ENCODE measurements around the gene KANSL1.

Gene KANSL1

DNA sequence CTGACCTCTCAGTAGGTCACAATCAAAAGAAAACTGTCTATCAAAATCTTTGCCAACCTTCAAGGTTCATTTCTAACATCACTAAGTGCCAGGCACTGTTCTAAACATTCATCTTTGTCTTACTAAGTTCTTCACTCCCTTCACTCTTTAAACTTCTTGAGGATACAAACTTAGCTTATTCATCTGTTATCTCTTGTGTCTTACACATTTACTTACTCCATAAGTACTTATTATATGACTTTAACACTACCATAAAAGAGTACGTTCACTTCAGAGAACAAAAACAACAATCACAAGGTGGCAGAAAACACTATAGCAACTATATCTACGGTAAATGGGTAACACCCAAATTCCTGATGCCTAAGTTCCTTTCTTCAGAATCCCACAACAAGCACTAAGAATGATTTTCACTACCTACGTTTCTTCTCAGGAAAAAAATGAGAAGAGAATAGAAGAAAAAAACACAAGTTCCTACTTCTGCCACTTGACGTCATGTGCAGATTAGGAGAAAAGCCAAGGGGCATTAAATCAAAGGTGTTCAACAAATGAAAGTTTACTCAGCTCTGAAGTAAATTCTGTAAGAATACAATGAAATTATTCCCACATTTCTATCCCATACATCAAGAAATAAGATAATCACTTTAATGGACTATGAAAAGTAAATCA, 29.2 kb downstream of the KANSL1 start:
- H3K4me3 ChIP-seq (ENCODE audit: low read depth, low read length) = no peak overlapping the region
- DNase-seq (ENCODE audit: low read depth) = no peak
- TF ChIP-seq MYC (IDR thresholded peaks at IDR 0.05; ENCODE audit: low read depth, low read length) (no peak), POLR2A (IDR thresholded peaks at IDR 0.05; ENCODE audit: extremely low read depth, insufficient read length) (no peak)
- TF ChIP-seq, protein P1, sequence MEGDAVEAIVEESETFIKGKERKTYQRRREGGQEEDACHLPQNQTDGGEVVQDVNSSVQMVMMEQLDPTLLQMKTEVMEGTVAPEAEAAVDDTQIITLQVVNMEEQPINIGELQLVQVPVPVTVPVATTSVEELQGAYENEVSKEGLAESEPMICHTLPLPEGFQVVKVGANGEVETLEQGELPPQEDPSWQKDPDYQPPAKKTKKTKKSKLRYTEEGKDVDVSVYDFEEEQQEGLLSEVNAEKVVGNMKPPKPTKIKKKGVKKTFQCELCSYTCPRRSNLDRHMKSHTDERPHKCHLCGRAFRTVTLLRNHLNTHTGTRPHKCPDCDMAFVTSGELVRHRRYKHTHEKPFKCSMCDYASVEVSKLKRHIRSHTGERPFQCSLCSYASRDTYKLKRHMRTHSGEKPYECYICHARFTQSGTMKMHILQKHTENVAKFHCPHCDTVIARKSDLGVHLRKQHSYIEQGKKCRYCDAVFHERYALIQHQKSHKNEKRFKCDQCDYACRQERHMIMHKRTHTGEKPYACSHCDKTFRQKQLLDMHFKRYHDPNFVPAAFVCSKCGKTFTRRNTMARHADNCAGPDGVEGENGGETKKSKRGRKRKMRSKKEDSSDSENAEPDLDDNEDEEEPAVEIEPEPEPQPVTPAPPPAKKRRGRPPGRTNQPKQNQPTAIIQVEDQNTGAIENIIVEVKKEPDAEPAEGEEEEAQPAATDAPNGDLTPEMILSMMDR (IDR thresholded peaks at IDR 0.05; ENCODE audit: low read depth, low read length) = no peak
- TF ChIP-seq, protein P2, sequence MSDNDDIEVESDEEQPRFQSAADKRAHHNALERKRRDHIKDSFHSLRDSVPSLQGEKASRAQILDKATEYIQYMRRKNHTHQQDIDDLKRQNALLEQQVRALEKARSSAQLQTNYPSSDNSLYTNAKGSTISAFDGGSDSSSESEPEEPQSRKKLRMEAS (IDR thresholded peaks at IDR 0.05; ENCODE audit: low read depth, low read length) = no peak

GRCh38 chr17:46163316-46163715, 29.9 kb downstream of the KANSL1 start:
- TF ChIP-seq POLR2A (IDR thresholded peaks at IDR 0.05; ENCODE audit: extremely low read depth, insufficient read length) = no peak
- TF ChIP-seq, protein P2 (IDR thresholded peaks at IDR 0.05; ENCODE audit: low read depth, low read length) = no peak
- TF ChIP-seq, protein P1 (IDR thresholded peaks at IDR 0.05; ENCODE audit: low read depth, low read length) = no peak
- no peak for TF ChIP-seq MYC (IDR thresholded peaks at IDR 0.05; ENCODE audit: low read depth, low read length)
- DNase-seq (ENCODE audit: low read depth) = peak; percentile 57
- H3K4me3 ChIP-seq (ENCODE audit: low read depth, low read length) = no peak overlapping the region

GRCh38 chr17:46162866-46163265, 30.4 kb downstream of the KANSL1 start:
- H3K4me3 ChIP-seq (ENCODE audit: low read depth, low read length) = no peak overlapping the region
- TF ChIP-seq MYC (IDR thresholded peaks at IDR 0.05; ENCODE audit: low read depth, low read length) = no peak
- TF ChIP-seq, protein P1 (IDR thresholded peaks at IDR 0.05; ENCODE audit: low read depth, low read length) = no peak
- TF ChIP-seq, protein P2 (IDR thresholded peaks at IDR 0.05; ENCODE audit: low read depth, low read length) = no peak
- no peak for DNase-seq (ENCODE audit: low read depth)

DNA sequence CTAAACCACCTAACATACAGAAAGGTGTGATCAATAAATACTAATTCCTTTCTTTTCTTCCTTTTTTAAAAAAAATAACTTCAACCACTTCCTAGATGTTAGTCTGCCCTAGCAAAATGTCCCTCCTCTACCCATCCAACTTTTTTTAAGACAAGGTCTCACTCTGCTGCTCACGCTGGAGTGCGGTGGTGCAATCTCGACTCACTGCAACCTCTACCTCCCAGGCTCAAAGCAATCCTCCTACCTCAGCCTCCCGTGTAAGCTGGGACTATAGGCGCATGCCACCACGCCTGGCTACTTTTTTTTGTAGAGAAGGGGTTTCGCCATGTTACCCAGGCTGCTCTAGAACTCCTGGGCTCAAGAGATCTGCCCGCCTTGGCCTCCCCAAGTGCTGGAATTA, 33.1 kb downstream of the KANSL1 start:
- DNase-seq (ENCODE audit: low read depth) = peak; percentile 51
- H3K4me3 ChIP-seq (ENCODE audit: low read depth, low read length) = no peak overlapping the region
- TF ChIP-seq, protein P2 (IDR thresholded peaks at IDR 0.05; ENCODE audit: low read depth, low read length) = no peak
- TF ChIP-seq MYC (IDR thresholded peaks at IDR 0.05; ENCODE audit: low read depth, low read length) = no peak
- TF ChIP-seq, protein P1 (IDR thresholded peaks at IDR 0.05; ENCODE audit: low read depth, low read length) = no peak
- no peak for TF ChIP-seq POLR2A (IDR thresholded peaks at IDR 0.05; ENCODE audit: extremely low read depth, insufficient read length)

- TF ChIP-seq POLR2A (IDR thresholded peaks at IDR 0.05; ENCODE audit: extremely low read depth, insufficient read length) = no peak
- TF ChIP-seq, protein P1 (IDR thresholded peaks at IDR 0.05; ENCODE audit: low read depth, low read length) = no peak
- TF ChIP-seq, protein P2 (IDR thresholded peaks at IDR 0.05; ENCODE audit: low read depth, low read length) = no peak
- no peak for DNase-seq (ENCODE audit: low read depth)
- no peak overlapping the region for H3K4me3 ChIP-seq (ENCODE audit: low read depth, low read length)
These were observed 33.5 kb downstream of the KANSL1 start for GRCh38 chr17:46159686-46160085.

All from NB4 (cell line).